Measurements from ENCODE around the gene EGFL8.

EGFL8 gene

GRCh38 chr6:32198345-32198696 lies 33.9 kb downstream of the EGFL8 start:
- DNase-seq (ENCODE audit: low spot score): no peak
- no peak for TF ChIP-seq CTCF (IDR thresholded peaks at IDR 0.05; ENCODE audit: extremely low read depth, missing control alignments)

- DNase-seq (ENCODE audit: low spot score): no peak
- TF ChIP-seq CTCF (IDR thresholded peaks at IDR 0.05; ENCODE audit: extremely low read depth, missing control alignments): no peak
Observed at GRCh38 chr6:32198866-32199265, 34.5 kb downstream of the EGFL8 start.

GRCh38 chr6:32200711-32201475 lies 36.5 kb downstream of the EGFL8 start:
- TF ChIP-seq CTCF (IDR thresholded peaks at IDR 0.05; ENCODE audit: extremely low read depth, missing control alignments): no peak
- DNase-seq (ENCODE audit: low spot score): no peak

GRCh38 chr6:32202186-32202585 lies 37.8 kb downstream of the EGFL8 start:
- DNase-seq (ENCODE audit: low spot score): no peak
- no peak for TF ChIP-seq CTCF (IDR thresholded peaks at IDR 0.05; ENCODE audit: extremely low read depth, missing control alignments)

- TF ChIP-seq CTCF (IDR thresholded peaks at IDR 0.05; ENCODE audit: extremely low read depth, missing control alignments): no peak
- DNase-seq (ENCODE audit: low spot score): no peak
Observed at GRCh38 chr6:32203426-32204267, 39.3 kb downstream of the EGFL8 start.

- no peak for TF ChIP-seq CTCF (IDR thresholded peaks at IDR 0.05; ENCODE audit: extremely low read depth, missing control alignments)
- DNase-seq (ENCODE audit: low spot score): no peak
Observed at GRCh38 chr6:32204268-32204715, 39.9 kb downstream of the EGFL8 start.

GRCh38 chr6:32208996-32209395 lies 44.6 kb downstream of the EGFL8 start:
- no peak for DNase-seq (ENCODE audit: low spot score)
- TF ChIP-seq CTCF (IDR thresholded peaks at IDR 0.05; ENCODE audit: extremely low read depth, missing control alignments): no peak

Data from GM20000 (cell line).